Heart left ventricle (tissue), 13 donors: Measurements from ENCODE around the gene BCLAF3.

Experiments used
- POLR2A ChIP-seq, 2 donors: fragments of 450-650 bp; IDR thresholded peaks; one replicate each; pipeline ENCODE4 v1.6.1; 2017; ENCODE audit warnings: antibody characterized with exemption in 2 of 2, mild to moderate bottlenecking in 2 of 2, moderate library complexity in 2 of 2
- TF ChIP-seq, protein P1 (sequence below), 12 donors: fragments of 200-600 bp; sonication (generic) in 4 of 12; IDR thresholded peaks; one replicate each; pipeline versions ENCODE4 v1.5.0 to v1.8.0; 2018 to 2022; ENCODE audit warnings: antibody characterized with exemption in 12 of 12, mild to moderate bottlenecking in 5 of 12
- donor health status: ischemic (EF 13 %, LVEDD 7.1; RV severe dilation, severe dysfunction).
- donor health status: DM: no; HTN: yes; CAD: no.
- donor health status: DM: no; HTN: no; CAD: no.
- donor health status: ischemic (EF 25% LVEDD 6.9; RV normal size, moderate dysfunction).
- donor health status: ischemic (EF 25% LVEDD 5.7; RV mildly dilated, moderate dysfunction).
- donor health status: ischemic (EF 35%, LVEDD 5.7; RV mildly dilated, moderate dysfunction).
- donor health status: nonischemic (EF 11% LVEDD 7.7; RV severe dilation, severe dysfunction).
- donor health status: DM: yes; HTN: yes; CAD: no.
- donor health status: PGD.
- donor health status: ischemic (EF 29% LVEDD 5.4; RV normal size, mild dysfunction).
- donor health status: nonischemic (EF 23%, LVEDD 6.1; RV moderate dilation, normal function).

DNA sequence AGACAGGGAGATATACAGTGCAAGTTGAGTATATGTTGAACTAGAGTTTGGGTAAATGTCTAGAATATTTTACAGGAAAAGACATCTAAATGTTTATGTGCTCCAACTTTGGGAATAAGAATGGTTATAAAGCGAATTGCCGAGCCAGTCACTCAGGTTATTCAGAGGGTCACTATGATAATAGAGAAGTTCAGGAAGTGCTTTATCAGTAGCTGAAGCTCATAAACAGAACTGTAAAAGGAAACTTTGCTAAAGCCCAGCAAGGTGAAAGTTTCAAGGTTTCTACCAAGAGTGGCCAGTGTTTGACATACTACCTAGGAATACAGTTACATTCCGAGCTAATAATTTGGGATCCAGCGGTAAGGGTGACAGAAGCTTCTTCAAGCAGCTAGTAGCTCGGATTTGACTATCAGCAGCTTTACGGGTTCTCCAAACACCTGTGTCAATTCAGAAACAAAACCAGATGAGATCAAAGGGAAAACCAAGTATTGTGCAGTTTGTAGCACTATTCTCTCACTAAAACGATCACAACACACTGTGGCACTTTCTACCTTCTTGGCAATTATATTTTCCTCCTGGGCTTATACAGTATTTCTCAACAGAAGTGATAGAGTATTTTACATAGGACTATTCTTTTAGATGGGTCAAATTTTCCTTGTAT is 17.2 kb upstream of the BCLAF3 start:
- TF ChIP-seq, protein P1, sequence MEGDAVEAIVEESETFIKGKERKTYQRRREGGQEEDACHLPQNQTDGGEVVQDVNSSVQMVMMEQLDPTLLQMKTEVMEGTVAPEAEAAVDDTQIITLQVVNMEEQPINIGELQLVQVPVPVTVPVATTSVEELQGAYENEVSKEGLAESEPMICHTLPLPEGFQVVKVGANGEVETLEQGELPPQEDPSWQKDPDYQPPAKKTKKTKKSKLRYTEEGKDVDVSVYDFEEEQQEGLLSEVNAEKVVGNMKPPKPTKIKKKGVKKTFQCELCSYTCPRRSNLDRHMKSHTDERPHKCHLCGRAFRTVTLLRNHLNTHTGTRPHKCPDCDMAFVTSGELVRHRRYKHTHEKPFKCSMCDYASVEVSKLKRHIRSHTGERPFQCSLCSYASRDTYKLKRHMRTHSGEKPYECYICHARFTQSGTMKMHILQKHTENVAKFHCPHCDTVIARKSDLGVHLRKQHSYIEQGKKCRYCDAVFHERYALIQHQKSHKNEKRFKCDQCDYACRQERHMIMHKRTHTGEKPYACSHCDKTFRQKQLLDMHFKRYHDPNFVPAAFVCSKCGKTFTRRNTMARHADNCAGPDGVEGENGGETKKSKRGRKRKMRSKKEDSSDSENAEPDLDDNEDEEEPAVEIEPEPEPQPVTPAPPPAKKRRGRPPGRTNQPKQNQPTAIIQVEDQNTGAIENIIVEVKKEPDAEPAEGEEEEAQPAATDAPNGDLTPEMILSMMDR (IDR thresholded peaks at IDR 0.05) = no peak
- no peak for TF ChIP-seq POLR2A (IDR thresholded peaks at IDR 0.05)
